Lung (tissue), 12 donors: ENCODE data around the gene STUM. TPM values are rescaled to one million over a fixed set of nuclear protein-coding genes. Genes with fewer than 3 reads are reported as not detected.

Experiments used
- ATAC-seq: fragments of 200-7000 bp; cut with Tn5 transposase; one replicate; pipeline ENCODE4 v1.9.1; 2020; ENCODE audit warnings: moderate number of reproducible peaks; ENCODE audit not compliant: insufficient read depth, low FRiP score
- DNase-seq, 3 donors: peaks; one replicate each; pipeline ENCODE4 v3.0.0-alpha.2; 2013 to 2017
- H3K27ac ChIP-seq, 2 donors: one replicate each; pipeline ENCODE4 v1.5.1; 2013; ENCODE audit warnings: mild to moderate bottlenecking in 2 of 2, moderate library complexity in 2 of 2, control low read depth in 1 of 2, inconsistent platforms in 1 of 2, low read depth in 1 of 2, low read length in 1 of 2
- H3K27me3 ChIP-seq, 3 donors: one replicate each; pipeline ENCODE4 v1.5.1; 2013; ENCODE audit warnings: low read length in 2 of 3; ENCODE audit not compliant: control insufficient read depth in 3 of 3, insufficient read depth in 3 of 3
- H3K36me3 ChIP-seq, 4 donors: one replicate each; pipeline ENCODE4 v1.5.1; 2013; ENCODE audit warnings: low read length in 4 of 4, mild to moderate bottlenecking in 1 of 4, moderate library complexity in 1 of 4; ENCODE audit not compliant: control insufficient read depth in 4 of 4, insufficient read depth in 4 of 4
- H3K4me1 ChIP-seq, 5 donors: one replicate each; pipeline ENCODE4 v1.5.1; 2013; ENCODE audit warnings: low read length in 5 of 5, mild to moderate bottlenecking in 2 of 5, moderate library complexity in 1 of 5; ENCODE audit not compliant: control insufficient read depth in 5 of 5, insufficient read depth in 5 of 5
- H3K4me3 ChIP-seq: one replicate; pipeline ENCODE4 v1.5.1; 2013; ENCODE audit warnings: mild to moderate bottlenecking, control low read depth, moderate library complexity
- H3K9ac ChIP-seq, 2 donors: one replicate each; pipeline ENCODE4 v1.5.1; 2013; ENCODE audit warnings: low read length in 2 of 2, control low read depth in 1 of 2; ENCODE audit not compliant: insufficient read depth in 1 of 2
- H3K9me3 ChIP-seq, 4 donors: one replicate each; pipeline ENCODE4 v1.5.1; 2013; ENCODE audit warnings: low read length in 3 of 4, mild to moderate bottlenecking in 1 of 4, moderate library complexity in 1 of 4; ENCODE audit not compliant: control insufficient read depth in 4 of 4, insufficient read depth in 3 of 4
- WGBS, 2 donors: extraction: QIAGEN DNeasy Blood & Tissue Kit; methylation state at CpG; one replicate each; pipeline ENCODE4 v1.1.7; 2013; 5-methylcytosine and 5-hydroxymethylcytosine counted together
- polyA plus RNA-seq, 2 donors: library from polyadenylated mRNA; stranded (reverse); fragments of 200-250 nt; gene quantifications; one replicate each; pipeline ENCODE4 v1.2.1, GENCODE V29; 2013
- total RNA-seq, 2 donors: library from RNA; depleted of rRNA in 1 of 2; stranded (reverse); fragments of >200 nt in 1 of 2; gene quantifications; one replicate each; pipeline ENCODE4 v1.2.1, GENCODE V29; 2014 to 2021
- TF ChIP-seq, protein P1 (sequence below): IDR thresholded peaks from 2 replicates; pipeline ENCODE4 v1.5.1; 2012; ENCODE audit warnings: mild to moderate bottlenecking; ENCODE audit errors: control extremely low read depth, extremely low read depth
- donor health status: control.
- donor health status: control.
- donor health status: Bipolar disorder and iron deficiency.
- donor health status: healthy.
- donor health status: DM: yes; HTN: yes; CAD: no.

The STUM gene
- total and polyA plus RNA-seq, 4 donors, result 0.09 to 0.58 (median 0.48) TPM

DNA sequence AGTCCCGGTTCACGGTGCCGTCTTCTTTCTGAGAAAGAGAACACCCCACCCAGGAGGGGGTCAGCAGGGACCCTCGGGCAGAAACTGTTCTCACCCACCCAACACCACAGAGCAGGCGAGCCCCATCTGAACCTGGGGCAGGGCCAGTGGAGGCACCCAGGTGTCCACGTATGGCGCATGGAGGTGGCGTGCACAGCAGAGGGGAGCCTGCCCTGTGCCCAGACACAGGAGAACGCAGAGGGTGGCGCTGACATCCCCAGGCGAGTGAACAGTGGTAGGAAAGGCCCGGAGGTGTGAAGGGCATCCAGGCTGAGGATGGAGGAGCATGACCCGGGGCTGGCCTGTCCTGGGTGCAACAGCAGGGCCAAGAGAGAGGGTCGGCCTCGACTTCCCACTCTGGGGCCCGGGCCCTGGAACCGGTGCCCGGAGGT lies 91.1 kb downstream of the STUM start:
- no peak for DNase-seq
- peaks cover 0 to 14% (median 2%) of the 10 kb centered on the region in 5 donors for H3K4me1 ChIP-seq
- no peak overlapping the region for H3K27ac ChIP-seq

DNA sequence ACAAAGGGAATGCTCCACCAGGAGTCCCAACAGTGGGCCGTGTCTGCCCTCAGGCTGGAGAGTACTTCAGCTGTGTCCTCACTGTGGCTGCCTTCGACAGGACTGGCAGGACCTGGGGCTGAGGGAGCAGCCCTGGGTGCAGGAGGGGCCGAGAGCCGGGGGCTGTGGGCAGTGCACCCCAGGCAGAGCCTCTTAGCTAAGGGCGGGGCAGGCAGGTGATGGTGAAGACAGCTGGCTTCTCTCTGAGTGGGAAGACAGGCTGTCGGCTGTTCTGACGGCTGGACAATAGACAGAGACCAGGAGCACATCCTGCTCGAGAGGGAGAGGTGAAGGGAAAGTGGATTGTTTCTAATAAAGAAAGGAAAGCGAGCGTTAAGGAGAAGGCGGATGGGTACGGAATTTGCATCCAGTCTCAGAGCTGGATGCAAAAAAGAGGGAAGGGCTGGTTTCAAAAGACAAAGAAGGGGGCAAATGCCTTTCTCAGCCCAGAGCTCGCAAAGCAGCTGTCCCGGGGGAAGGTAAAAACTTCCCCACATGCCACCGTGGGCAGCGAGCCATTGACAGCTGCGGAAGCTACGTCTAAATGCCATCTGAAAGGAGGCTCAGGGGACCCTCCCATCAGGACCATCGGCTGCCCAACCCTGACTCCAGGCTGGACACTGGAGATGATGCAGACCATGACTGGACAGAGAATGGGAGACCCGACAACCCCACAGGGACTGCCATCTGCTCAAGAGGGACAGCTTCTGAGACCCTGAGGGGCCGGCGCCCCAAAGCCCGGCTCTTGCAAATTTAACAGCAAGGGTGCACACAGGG lies 92.0 kb downstream of the STUM start:
- Histone ChIP-seq H3K36me3 (peaks cover 0 to 71% (median 11%) of the 10 kb centered on the region in 4 donors), H3K27ac (no peak overlapping the region)
- 89 to 92% methylated on average over 23 of the region's 23 CpGs for WGBS, 2 donors

More for the DNA sequence above, 91.1 kb downstream of the STUM start:
- H3K27me3 ChIP-seq, result no peaks in the 10 kb centered on the region
- H3K9ac ChIP-seq, result no peak overlapping the region
- peaks cover 0 to 64% (median 11%) of the 10 kb centered on the region in 4 donors for H3K36me3 ChIP-seq
- TF ChIP-seq, protein P1, sequence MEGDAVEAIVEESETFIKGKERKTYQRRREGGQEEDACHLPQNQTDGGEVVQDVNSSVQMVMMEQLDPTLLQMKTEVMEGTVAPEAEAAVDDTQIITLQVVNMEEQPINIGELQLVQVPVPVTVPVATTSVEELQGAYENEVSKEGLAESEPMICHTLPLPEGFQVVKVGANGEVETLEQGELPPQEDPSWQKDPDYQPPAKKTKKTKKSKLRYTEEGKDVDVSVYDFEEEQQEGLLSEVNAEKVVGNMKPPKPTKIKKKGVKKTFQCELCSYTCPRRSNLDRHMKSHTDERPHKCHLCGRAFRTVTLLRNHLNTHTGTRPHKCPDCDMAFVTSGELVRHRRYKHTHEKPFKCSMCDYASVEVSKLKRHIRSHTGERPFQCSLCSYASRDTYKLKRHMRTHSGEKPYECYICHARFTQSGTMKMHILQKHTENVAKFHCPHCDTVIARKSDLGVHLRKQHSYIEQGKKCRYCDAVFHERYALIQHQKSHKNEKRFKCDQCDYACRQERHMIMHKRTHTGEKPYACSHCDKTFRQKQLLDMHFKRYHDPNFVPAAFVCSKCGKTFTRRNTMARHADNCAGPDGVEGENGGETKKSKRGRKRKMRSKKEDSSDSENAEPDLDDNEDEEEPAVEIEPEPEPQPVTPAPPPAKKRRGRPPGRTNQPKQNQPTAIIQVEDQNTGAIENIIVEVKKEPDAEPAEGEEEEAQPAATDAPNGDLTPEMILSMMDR, result no peak
- no peak overlapping the region for H3K4me3 ChIP-seq
- WGBS, 2 donors, result 93 to 96% methylated on average over 18 of the region's 18 CpGs
- ATAC-seq, result no peak
- H3K9me3 ChIP-seq, result peaks cover 0 to 2% (median 0%) of the 10 kb centered on the region in 4 donors

DNA sequence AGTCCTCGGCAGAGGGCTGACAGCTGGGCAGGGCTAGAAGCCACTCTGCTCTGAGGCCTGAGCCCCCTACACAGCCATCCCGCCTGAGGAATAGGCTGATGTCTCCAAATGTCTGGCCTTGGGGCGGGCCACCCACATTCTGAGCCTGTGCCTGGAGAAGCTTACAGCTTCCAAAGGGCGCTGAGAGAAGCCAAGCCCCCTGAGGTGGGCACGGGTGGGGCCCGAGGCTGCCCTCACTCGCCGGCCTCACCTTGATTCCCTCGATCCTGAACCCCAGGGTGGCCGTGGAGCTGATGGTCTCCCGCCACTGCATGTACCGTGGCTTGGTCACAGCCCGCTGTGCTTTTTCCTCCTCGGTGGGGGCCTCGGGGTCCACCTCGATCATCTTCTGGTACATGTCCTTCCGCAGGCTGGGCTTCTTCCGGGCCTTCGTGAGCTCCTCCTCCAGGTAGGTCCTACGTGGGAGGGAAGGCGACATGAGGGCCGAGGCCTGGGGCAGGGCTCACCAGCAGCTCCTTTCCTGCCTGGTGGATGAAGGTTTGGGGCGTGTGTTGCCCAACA lies 93.2 kb downstream of the STUM start:
- TF ChIP-seq, protein P1, result no peak
- H3K9ac ChIP-seq, result no peak overlapping the region
- no peak for DNase-seq
- peaks cover 0 to 14% (median 2%) of the 10 kb centered on the region in 5 donors for H3K4me1 ChIP-seq
- WGBS, 2 donors, result 92 to 95% methylated on average over 22 to 23 of the region's 23 CpGs
- H3K4me3 ChIP-seq, result no peak overlapping the region
- no peaks in the 10 kb centered on the region for H3K27me3 ChIP-seq
- peaks cover 0 to 2% (median 0%) of the 10 kb centered on the region in 4 donors for H3K9me3 ChIP-seq
- H3K27ac ChIP-seq, result no peak overlapping the region
- ATAC-seq, result no peak
- peaks cover 0 to 73% (median 10%) of the 10 kb centered on the region in 4 donors for H3K36me3 ChIP-seq

More for the DNA sequence above, 92.0 kb downstream of the STUM start:
- no peak for ATAC-seq
- Histone ChIP-seq H3K27me3 (no peaks in the 10 kb centered on the region), H3K4me3 (no peak overlapping the region), H3K9me3 (peaks cover 0 to 2% (median 0%) of the 10 kb centered on the region in 4 donors), H3K9ac (no peak overlapping the region), H3K4me1 (peaks cover 0 to 14% (median 2%) of the 10 kb centered on the region in 5 donors)
- TF ChIP-seq, protein P1, result no peak
- no peak for DNase-seq
